Keratinocyte (primary cell): ENCODE data around the gene RPL13. TPM values are rescaled to one million over a fixed set of nuclear protein-coding genes. Genes with fewer than 3 reads are reported as not detected.
"Not testable (repeated sequence)": the region's sequence is repeated elsewhere in the genome, so short reads cannot be mapped to it uniquely, and the experiment has no call there.

Source experiments
- DNase-seq: peaks from one replicate; pipeline ENCODE4 v3.0.0-alpha.2; 2011; ENCODE audit warnings: low read depth, missing footprints, low spot score
- FAIRE-seq: peaks from 2 replicates; lab custom pipeline; 2011; peaks lifted over from hg19 to GRCh38; lab: Jason Lieb, UNC
- H2AFZ ChIP-seq: 2 replicates; pipeline ENCODE4 v1.6.0; 2012; ENCODE audit warnings: low read length, control low read depth, inconsistent platforms; ENCODE audit not compliant: control insufficient read depth
- H3K27ac ChIP-seq: 2 replicates; pipeline ENCODE4 v1.5.1; 2011; ENCODE audit warnings: low read length; ENCODE audit not compliant: control insufficient read depth, insufficient read depth
- H3K27me3 ChIP-seq: 3 replicates; pipeline ENCODE4 v1.6.0; 2011; ENCODE audit warnings: low read length; ENCODE audit not compliant: control insufficient read depth, insufficient read depth; ENCODE audit errors: extremely low read depth
- H3K36me3 ChIP-seq, 2 experiments: 2 replicates in 1 of 2; 3 replicates in 1 of 2; pipeline ENCODE4 v1.5.1; 2011; ENCODE audit warnings: low read length in 2 of 2, mild to moderate bottlenecking in 1 of 2; ENCODE audit not compliant: control insufficient read depth in 2 of 2, insufficient read depth in 2 of 2; ENCODE audit errors: extremely low read depth in 1 of 2
- H3K4me1 ChIP-seq: 3 replicates; pipeline ENCODE4 v1.5.1; 2011; ENCODE audit warnings: low read length; ENCODE audit not compliant: control insufficient read depth, insufficient read depth; ENCODE audit errors: extremely low read depth
- H3K4me2 ChIP-seq: 3 replicates; pipeline ENCODE4 v1.6.0; 2011; ENCODE audit warnings: low read depth, low read length; ENCODE audit not compliant: control insufficient read depth, insufficient read depth; ENCODE audit errors: extremely low read depth
- H3K4me3 ChIP-seq, 3 experiments: fragments of 200-600 bp in 1 of 3; sonication (generic) in 1 of 3; 2 replicates in 2 of 3; 3 replicates in 1 of 3; pipeline ENCODE4 v1.5.1; 2011 to 2016; ENCODE audit warnings: low read length in 3 of 3, mild to moderate bottlenecking in 3 of 3, control low read depth in 2 of 3, inconsistent platforms in 1 of 3, low read depth in 1 of 3, mixed read lengths in 1 of 3, mixed run types in 1 of 3, moderate library complexity in 1 of 3; ENCODE audit not compliant: control insufficient read depth in 2 of 3, insufficient read depth in 2 of 3; ENCODE audit errors: extremely low read depth in 1 of 3
- H3K79me2 ChIP-seq: 2 replicates; pipeline ENCODE4 v1.6.0; 2012; ENCODE audit warnings: low read length; ENCODE audit not compliant: control insufficient read depth, insufficient read depth
- H3K9ac ChIP-seq: 3 replicates; pipeline ENCODE4 v1.6.0; 2011; ENCODE audit warnings: low read length; ENCODE audit not compliant: control insufficient read depth, insufficient read depth; ENCODE audit errors: extremely low read depth
- H3K9me1 ChIP-seq: 3 replicates; pipeline ENCODE4 v1.6.0; 2011; ENCODE audit warnings: low read length; ENCODE audit not compliant: control insufficient read depth, insufficient read depth; ENCODE audit errors: extremely low read depth
- H3K9me3 ChIP-seq: 2 replicates; pipeline ENCODE4 v1.5.1; 2012; ENCODE audit warnings: low read depth, low read length; ENCODE audit not compliant: control insufficient read depth
- H4K20me1 ChIP-seq: 3 replicates; pipeline ENCODE4 v1.6.0; 2011; ENCODE audit warnings: low read length; ENCODE audit not compliant: control insufficient read depth, insufficient read depth; ENCODE audit errors: extremely low read depth
- CTCF ChIP-seq, 3 experiments: IDR thresholded peaks in 1 of 3; conservative IDR thresholded peaks in 1 of 3; optimal IDR thresholded peaks in 1 of 3; 2 replicates in 2 of 3; 3 replicates in 1 of 3; pipeline versions ENCODE3 to v1.5.1; 2011; ENCODE audit warnings: low read length in 3 of 3, mild to moderate bottlenecking in 3 of 3, moderate library complexity in 2 of 3, control low read depth in 1 of 3, inconsistent platforms in 1 of 3; ENCODE audit not compliant: insufficient read depth in 2 of 3; ENCODE audit errors: extremely low read depth in 1 of 3
- EZH2 ChIP-seq: IDR thresholded peaks from one replicate; pipeline ENCODE4 v1.6.1; 2012; ENCODE audit warnings: inconsistent platforms, mild to moderate bottlenecking, low read length, moderate library complexity
- dilution Hi-C: fragments of 300-500 bp; cut with MboI; formaldehyde crosslinking; loops from one replicate; pipeline ENCODE4 v1.7.0; 2020; ENCODE audit warnings: low sequenced_read_pairs; ENCODE audit not compliant: extremely low pct_ligation_motif_present
- polyA plus RNA-seq, 5 experiments: library from polyadenylated mRNA; depleted of rRNA in 3 of 5; stranded (reverse) in 3 of 5; stranded (forward) in 1 of 5; unstranded in 1 of 5; fragments of >200 nt; gene quantifications; 1 replicate in 1 of 5; 2 replicates in 3 of 5; 3 replicates in 1 of 5; pipeline versions ENCODE4 v1.2.1 to v1.2.3, GENCODE V29; 2011 to 2012; ENCODE audit warnings: missing spikeins in 2 of 5, low read depth in 1 of 5, low replicate concordance in 1 of 5

Gene RPL13
- polyA plus RNA-seq, 1 donor (not counting 4 experiments of a cell fraction or from before 2014, with no cell fraction given) = 2,095 TPM

- Histone ChIP-seq H3K4me2 (no peak overlapping the region), H3K9ac (no peak overlapping the region), H3K9me1 (peaks cover 2% of the 10 kb centered on the region), H3K27me3 (no peaks in the 10 kb centered on the region), H2AFZ (no peak overlapping the region), H4K20me1 (no peaks in the 10 kb centered on the region), H3K27ac (no peak overlapping the region), H3K36me3 (no peaks in the 10 kb centered on the region), H3K4me3 (no peak overlapping the region), H3K9me3 (no peaks in the 10 kb centered on the region), H3K4me1 (peaks cover 14% of the 10 kb centered on the region), H3K79me2 (no peaks in the 10 kb centered on the region)
- TF ChIP-seq EZH2 (no peak), CTCF (optimal IDR thresholded peaks at IDR 0.05 in 1 of 3, IDR thresholded peaks at IDR 0.05 in 1 of 3, conservative IDR thresholded peaks at IDR 0.05 in 1 of 3; ENCODE audit: extremely low read depth in 1 of 3, insufficient read depth in 2 of 3, low read length in 3 of 3) (no peak)
- DNase-seq (no peak), FAIRE-seq (no peak)
- dilution Hi-C loops = no loop called here
Observed at GRCh38 chr16:89586853-89587252, 26.4 kb downstream of the RPL13 start.

GRCh38 chr16:89587676-89588075 is 27.2 kb downstream of the RPL13 start:
- H3K79me2 ChIP-seq, H3K27me3 ChIP-seq, H3K9ac ChIP-seq, H3K4me1 ChIP-seq, H3K27ac ChIP-seq, H3K4me3 ChIP-seq, DNase-seq, dilution Hi-C loops, H3K4me2 ChIP-seq, FAIRE-seq, H3K9me1 ChIP-seq, H4K20me1 ChIP-seq, H2AFZ ChIP-seq, H3K9me3 ChIP-seq, H3K36me3 ChIP-seq: not testable (repeated sequence)

GRCh38 chr16:89588413-89589109 is 28.1 kb downstream of the RPL13 start:
- Histone ChIP-seq H3K36me3 (no peaks in the 10 kb centered on the region), H3K4me3 (no peak overlapping the region), H4K20me1 (no peaks in the 10 kb centered on the region), H3K9me1 (no peaks in the 10 kb centered on the region), H3K27me3 (no peaks in the 10 kb centered on the region), H3K9ac (no peak overlapping the region), H2AFZ (no peak overlapping the region), H3K4me2 (no peak overlapping the region), H3K9me3 (no peaks in the 10 kb centered on the region), H3K4me1 (peaks cover 5% of the 10 kb centered on the region), H3K79me2 (no peaks in the 10 kb centered on the region), H3K27ac (no peak overlapping the region)
- TF ChIP-seq CTCF (optimal IDR thresholded peaks at IDR 0.05 in 1 of 3, IDR thresholded peaks at IDR 0.05 in 1 of 3, conservative IDR thresholded peaks at IDR 0.05 in 1 of 3; ENCODE audit: extremely low read depth in 1 of 3, insufficient read depth in 2 of 3, low read length in 3 of 3) (no peak), EZH2 (no peak)
- DNase-seq (no peak), FAIRE-seq (no peak)
- dilution Hi-C loops = no loop called here
